EH (cell line): ENCODE measurements around the gene XPO6.

Source experiments
- DNase-seq: peaks from one replicate; pipeline ENCODE4 v3.0.0-alpha.2; 2015; ENCODE audit warnings: low read depth

The XPO6 gene

GRCh38 chr16:28110977-28111376, 100.8 kb downstream of the XPO6 start:
- no peak for DNase-seq

DNA sequence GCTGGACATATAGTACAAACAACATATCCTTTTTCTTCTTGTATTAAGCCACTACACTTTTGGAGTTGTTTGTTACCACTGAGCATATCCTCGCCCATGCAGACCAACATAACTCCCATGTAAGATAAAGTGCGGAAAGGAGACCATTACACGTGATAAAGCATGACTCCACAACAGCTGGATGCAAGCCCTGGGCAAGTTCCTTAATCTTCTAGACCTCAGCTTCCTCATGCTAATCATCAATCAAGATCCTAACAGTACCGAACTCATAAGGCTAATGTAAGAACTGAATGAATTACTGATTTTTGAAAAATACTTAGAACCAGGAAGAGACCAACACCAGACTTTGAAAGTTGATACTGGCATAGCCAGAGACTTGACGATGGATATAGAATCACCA, 101.3 kb downstream of the XPO6 start:
- DNase-seq, result no peak

GRCh38 chr16:28110074-28110473, 101.7 kb downstream of the XPO6 start:
- no peak for DNase-seq

DNA sequence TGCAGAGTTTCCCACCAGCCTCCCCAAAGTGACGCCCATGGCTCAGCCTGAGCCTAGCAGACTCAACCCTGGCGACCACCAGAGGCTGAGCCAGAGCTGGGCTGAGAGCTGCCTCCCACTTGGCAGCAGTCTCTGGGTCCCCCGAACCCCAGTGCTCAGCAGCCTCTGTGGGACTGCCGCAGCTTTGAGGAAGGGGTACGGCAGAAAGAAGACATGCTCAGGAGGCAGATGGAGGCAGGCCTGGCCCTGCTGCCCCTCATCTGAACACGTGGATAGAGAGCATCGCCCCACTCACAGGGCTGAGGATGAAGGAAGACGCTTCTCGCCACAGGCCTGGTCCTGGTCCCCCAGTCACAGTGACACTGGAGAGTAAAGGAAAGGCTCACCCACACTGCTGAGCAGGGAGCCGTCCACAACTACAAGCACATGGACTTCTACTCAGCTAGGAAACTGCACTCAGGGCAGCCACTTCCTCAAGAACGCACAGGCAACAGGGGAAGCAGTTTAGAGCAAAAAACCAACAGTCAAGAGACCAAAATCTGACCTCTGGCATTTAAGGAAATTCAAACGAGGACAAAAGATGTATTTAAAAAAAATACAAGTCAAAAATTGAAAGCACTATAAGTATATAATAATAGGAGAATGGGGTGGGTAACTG, 103.0 kb downstream of the XPO6 start:
- no peak for DNase-seq

- DNase-seq, result no peak
These were observed 104.5 kb downstream of the XPO6 start for GRCh38 chr16:28107232-28107631.

DNA sequence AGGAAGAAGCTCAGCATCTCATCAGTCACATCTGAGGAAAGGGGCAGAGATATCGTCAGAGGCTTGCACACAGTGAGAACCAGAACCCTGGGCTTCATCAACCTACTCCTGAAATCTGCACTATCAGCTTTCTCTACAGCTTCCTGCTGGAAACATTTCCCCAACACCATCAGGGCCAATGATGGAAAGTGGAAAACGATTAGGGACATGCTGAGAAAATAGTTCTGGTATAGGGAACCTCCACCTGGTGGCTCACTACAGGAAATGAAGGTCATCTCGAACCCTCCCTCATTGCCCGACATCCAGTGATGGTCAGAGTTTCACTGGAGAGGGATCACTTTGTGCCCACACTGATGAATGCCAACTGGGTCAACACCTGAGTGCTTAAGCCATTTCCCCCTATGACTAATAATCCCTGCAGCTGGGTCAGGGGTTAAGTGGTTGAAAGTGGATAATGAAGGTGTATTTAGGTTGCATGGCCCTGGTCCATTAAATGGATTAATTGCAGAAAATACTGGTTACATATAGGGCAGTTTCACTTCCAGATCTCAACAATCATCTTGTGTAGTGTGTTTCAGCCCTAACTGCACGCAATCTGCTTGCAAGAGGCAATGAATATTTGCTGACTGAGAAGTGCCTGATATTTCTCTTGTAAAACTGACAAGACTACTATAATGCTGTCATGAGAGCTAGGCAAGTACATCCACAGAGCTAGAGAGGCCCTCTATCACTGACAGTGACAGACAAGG, 105.1 kb downstream of the XPO6 start:
- no peak for DNase-seq

DNA sequence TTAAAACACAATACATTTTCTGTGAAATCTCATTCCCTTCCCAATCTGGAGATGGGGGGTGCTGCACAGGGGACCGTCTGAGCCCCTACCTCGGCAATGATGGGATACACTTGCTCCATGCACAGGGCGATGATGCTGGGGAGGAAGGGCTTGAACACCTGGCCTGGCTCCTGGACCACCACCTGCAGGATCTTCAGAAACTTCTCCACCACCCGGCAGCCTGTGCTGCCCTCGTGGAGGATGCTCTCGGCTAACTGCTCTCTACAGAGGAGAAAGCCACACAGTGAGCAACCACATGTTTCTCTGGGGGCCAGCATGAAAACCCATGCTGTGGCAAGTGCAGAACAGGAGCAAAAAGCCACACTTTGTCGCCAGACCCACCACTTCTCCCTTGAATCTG, 105.8 kb downstream of the XPO6 start:
- DNase-seq, result no peak

DNA sequence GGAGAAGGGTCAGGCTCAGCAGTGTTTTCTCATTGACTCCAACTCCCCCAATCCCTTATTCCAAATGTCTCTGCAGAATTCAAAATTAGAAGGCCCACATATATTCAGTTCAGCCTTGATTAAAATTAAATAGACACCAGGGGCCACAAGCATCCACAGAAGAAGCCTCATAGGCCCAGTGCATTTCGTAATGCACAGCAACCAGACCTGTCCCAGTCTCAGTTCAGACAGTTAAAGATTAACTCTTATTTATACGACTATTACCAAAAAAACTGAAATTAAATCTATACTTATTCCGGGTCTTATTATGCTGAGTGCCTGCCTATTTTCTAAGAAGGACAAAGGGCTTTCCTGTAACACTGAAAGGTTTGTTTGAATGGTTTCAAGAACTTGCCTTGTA, 106.5 kb downstream of the XPO6 start:
- DNase-seq, result no peak

GRCh38 chr16:28104404-28104803, 107.4 kb downstream of the XPO6 start:
- DNase-seq, result no peak

- DNase-seq, result no peak
These were observed 108.1 kb downstream of the XPO6 start for GRCh38 chr16:28103516-28104170.

GRCh38 chr16:28101533-28101890, 110.3 kb downstream of the XPO6 start:
- no peak for DNase-seq

DNA sequence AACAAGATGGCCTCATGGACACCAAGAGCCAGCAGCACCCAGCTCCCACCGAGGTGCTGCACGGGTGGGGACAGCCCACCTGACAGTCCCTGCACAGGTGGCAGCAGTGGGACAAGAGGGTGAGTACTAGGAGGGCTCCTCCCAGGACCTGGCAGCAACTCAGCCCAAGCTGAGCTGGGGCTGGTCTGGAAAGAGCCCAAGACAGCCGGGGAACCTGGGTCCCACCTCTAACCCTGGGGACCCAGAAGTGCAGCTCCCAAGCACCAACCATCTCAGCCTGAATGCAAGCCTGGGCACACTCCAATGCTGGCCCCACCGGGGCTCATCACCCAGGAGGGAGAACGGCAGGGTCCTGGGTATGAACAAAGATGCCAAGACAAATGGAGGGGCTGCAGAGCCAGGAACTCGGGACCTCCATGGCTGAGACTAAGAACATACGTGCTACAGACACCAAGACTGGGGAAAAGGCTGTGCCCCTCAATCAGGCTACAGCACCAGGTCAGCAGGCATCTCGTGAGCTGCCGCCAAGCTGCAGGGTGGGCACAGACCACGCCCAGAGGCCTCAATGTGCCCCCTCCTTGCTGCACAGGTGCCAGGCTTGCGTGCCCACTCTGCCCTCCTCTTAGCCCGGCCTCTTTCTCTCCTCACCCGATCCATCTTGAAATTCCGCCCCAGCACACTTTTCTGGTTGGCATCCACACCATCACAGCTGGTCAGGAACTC, 110.8 kb downstream of the XPO6 start:
- no peak for DNase-seq

- DNase-seq, result no peak
These were observed 112.5 kb downstream of the XPO6 start for GRCh38 chr16:28098959-28099945.

GRCh38 chr16:28098171-28098958, 113.4 kb downstream of the XPO6 start:
- DNase-seq, result no peak

GRCh38 chr16:28096983-28097899, 114.5 kb downstream of the XPO6 start:
- no peak for DNase-seq

DNA sequence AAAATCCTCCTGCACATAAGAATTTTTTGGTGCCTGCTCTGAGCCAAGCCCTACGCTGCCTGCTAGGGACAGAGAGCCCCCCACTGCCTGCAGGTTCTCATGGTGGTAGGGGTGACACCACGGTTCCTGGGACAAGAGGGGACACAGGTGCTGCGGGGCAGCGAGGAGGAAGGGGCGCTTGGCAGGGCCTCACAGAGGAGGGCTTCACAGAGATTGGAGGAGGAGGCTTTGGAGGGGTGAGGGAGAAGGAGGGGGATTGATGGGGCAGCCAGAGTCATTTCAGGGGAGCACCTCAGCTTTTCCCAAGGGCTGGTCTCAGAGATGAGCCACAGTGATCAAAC, 118.4 kb downstream of the XPO6 start:
- no peak for DNase-seq

DNA sequence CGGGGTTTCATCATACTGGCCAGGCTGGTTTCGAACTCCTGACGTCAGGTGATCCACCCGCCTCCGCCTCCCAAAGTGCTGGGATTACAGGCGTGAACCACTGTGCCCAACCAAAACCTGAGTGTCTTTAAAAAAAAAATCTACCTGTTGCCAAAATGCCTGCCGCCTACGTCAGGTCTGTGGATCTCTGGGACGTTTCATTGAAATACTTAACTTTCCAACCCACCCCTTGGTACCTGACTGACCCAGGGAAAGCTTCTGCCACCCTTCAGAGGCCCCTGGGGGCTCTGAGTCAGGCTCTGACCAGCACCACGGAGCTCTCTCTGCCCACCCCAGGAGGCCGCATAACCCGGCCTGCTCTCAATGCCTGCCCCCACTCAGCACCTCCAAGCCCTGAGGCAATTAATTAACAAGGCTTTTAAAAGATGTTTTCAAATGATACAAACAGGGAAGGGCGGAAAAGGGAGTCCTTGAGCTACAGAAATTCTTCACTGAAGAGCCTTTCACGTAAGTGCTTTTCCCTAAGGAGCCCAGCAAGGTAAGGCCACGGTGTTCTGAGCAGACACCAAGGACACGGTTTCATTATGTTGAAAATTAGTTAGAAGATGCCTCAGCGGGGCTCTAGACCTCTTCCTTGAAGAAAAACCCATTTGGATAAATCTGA, 118.9 kb downstream of the XPO6 start:
- peak; percentile 37 for DNase-seq

DNA sequence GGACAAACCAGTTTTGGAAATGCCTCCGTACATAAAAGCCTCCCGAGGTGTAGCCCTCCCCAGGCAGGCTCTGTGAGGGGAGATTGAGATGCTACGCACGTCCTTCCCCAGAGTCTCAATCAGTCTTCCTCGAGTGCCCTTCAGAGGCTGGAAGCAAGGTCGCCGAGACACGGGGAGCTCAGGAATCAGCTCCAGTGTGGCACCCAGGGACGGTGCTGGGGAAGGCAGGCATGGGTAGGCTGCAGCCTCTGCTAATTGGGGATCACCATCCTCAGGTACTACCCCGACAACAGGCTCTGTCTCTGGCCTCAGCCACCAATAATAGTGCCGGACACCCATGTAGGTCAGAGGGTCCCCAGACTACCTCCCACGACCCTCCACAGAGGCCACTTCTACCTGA, 120.1 kb downstream of the XPO6 start:
- DNase-seq, result no peak
